NCI-H2171 treated with DMSO at 0.1 percent for 48 hours (cell line): Measurements from ENCODE around the gene DNER.
"Not testable (repeated sequence)": the region's sequence is repeated elsewhere in the genome, so short reads cannot be mapped to it uniquely, and the experiment has no call there.

Experiments used
- DNase-seq: peaks from one replicate; lab custom pipeline; 2025; lab: John Stamatoyannopoulos, UW

The DNER gene

GRCh38 chr2:229340086-229340760 is 374.1 kb downstream of the DNER start:
- DNase-seq: no peak

GRCh38 chr2:229339618-229340017 is 374.7 kb downstream of the DNER start:
- no peak for DNase-seq

GRCh38 chr2:229339171-229339570 is 375.2 kb downstream of the DNER start:
- DNase-seq: not testable (repeated sequence)

GRCh38 chr2:229335877-229336346 is 378.4 kb downstream of the DNER start:
- no peak for DNase-seq

- no peak for DNase-seq
Observed at GRCh38 chr2:229335330-229335729, 379.0 kb downstream of the DNER start.

- DNase-seq: no peak
Observed at GRCh38 chr2:229330952-229331351, 383.4 kb downstream of the DNER start.

- DNase-seq: no peak
Observed at GRCh38 chr2:229319558-229319957, 394.8 kb downstream of the DNER start.

GRCh38 chr2:229314117-229314516 is 400.2 kb downstream of the DNER start:
- DNase-seq: no peak

GRCh38 chr2:229313591-229313990 is 400.8 kb downstream of the DNER start:
- no peak for DNase-seq
